GM12864 (cell line): ENCODE data around the gene SLC26A11.
A peak's percentile ranks its signal among the peaks of the same experiment; 100 is the strongest.

Source experiments
- DNase-seq: peaks from one replicate; pipeline ENCODE4 v3.0.0-alpha.2; 2011; ENCODE audit warnings: low read depth
- H3K4me3 ChIP-seq: 2 replicates; pipeline ENCODE4 v1.5.1; 2011; ENCODE audit warnings: mild to moderate bottlenecking, low read depth, low read length, control low read depth
- CTCF ChIP-seq: IDR thresholded peaks from 2 replicates; pipeline ENCODE4 v1.5.1; 2011; ENCODE audit warnings: low read depth, mild to moderate bottlenecking, moderate library complexity, low read length, control low read depth, inconsistent platforms; ENCODE audit errors: missing control alignments

SLC26A11 gene

DNA sequence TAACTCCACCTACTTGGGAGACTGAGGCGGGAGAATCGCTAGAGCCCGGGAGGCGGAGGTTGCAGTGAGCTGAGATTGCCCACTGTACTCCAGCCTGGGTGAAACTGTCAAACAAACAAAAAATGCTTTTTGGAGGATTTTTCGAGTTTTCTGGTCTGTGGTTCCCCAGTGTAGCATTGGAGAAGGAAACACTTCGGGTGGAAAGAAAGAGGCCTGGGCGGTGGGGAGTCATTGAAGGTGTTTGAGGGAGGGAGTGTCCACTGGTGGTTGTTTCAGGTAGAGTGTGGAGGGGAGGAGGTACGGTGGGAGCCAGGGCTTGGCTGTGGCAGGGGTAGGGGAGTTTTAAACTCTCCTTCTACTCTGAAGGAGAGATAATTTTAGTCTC lies 41.7 kb downstream of the SLC26A11 start:
- no peak for DNase-seq
- no peak for TF ChIP-seq CTCF
- peak overlapping the region; percentile 62 for H3K4me3 ChIP-seq

- DNase-seq, result no peak
- TF ChIP-seq CTCF, result no peak
- peak overlapping the region; percentile 62 for H3K4me3 ChIP-seq
These were observed 42.1 kb downstream of the SLC26A11 start for GRCh38 chr17:80262291-80262690.

- no peak for TF ChIP-seq CTCF
- H3K4me3 ChIP-seq, result no peak overlapping the region; the same call in 1 of the 2 replicates
- no peak for DNase-seq
These were observed 42.6 kb downstream of the SLC26A11 start for GRCh38 chr17:80262775-80263244.

GRCh38 chr17:80263253-80264204 lies 43.3 kb downstream of the SLC26A11 start:
- H3K4me3 ChIP-seq, result peak overlapping the region; percentile 95

GRCh38 chr17:80264205-80265075 lies 44.2 kb downstream of the SLC26A11 start:
- TF ChIP-seq CTCF, result no peak
- H3K4me3 ChIP-seq, result peak overlapping the region; percentile 95
- DNase-seq, result no peak

More at GRCh38 chr17:80263253-80264204, 43.3 kb downstream of the SLC26A11 start:
- peak; percentile 39 for TF ChIP-seq CTCF
- peak; percentile 95 for DNase-seq

DNA sequence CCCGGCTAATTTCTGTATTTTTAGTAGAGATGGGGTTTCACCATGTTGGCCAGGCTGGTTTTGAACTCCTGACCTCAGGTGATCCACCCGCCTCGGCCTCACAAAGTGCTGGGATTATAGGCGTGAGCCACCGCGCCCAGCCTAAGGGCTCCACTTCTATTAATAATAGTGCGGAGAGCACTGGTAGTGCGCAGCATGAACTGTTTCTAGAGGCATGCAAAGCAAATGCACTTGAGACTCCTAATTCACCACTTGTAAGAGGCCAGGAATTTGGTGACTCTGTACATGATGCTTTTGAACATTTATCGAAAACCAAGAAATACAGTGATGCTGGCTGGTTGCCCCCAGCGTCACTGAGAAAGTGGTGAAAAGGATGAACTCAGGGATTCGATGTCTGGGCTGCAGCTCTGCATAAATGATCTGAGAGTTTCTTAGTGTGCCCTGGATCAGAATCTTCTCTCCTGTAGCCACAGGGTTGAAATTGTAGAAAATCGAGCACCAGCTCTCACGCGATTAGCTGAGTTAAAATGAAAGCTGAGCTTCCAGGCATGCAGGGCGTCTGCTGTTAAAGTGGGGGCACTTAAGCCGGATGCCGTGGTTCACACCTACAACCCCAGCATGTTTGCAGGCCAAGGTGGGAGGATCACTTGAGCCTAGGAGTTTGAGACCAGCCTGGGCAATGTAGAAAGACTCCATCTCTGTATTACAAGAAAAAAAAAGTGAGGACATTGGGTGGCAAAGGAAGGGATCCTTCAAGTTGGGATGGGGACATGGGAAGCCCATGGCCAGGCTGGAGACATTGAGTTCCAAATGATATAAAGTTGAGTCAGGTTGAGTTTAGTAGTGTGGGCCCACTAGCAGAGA lies 45.2 kb downstream of the SLC26A11 start:
- peak overlapping the region; percentile 95 for H3K4me3 ChIP-seq
- DNase-seq, result peak; percentile 78
- TF ChIP-seq CTCF, result no peak
